Adrenal gland (tissue), 5 donors: ENCODE results near the gene SMURF1.

Experiments
- POLR2A ChIP-seq, 2 donors: fragments of 450-650 bp; IDR thresholded peaks; one replicate each; pipeline ENCODE4 v1.6.1; 2017; ENCODE audit warnings: antibody characterized with exemption in 2 of 2, mild to moderate bottlenecking in 2 of 2, moderate library complexity in 1 of 2
- TF ChIP-seq, protein P1 (sequence below), 6 experiments: fragments of 450-650 bp in 4 of 6; fragments of 200-600 bp in 2 of 6; sonication (generic) in 1 of 6; IDR thresholded peaks; 1 replicate in 5 of 6; 2 replicates in 1 of 6; pipeline versions ENCODE4 v1.5.1 to v1.8.0; 2016 to 2021; ENCODE audit warnings: antibody characterized with exemption in 6 of 6, mild to moderate bottlenecking in 2 of 6, moderate library complexity in 1 of 6
- donor health status: DM: no; HTN: no; CAD: no.

DNA sequence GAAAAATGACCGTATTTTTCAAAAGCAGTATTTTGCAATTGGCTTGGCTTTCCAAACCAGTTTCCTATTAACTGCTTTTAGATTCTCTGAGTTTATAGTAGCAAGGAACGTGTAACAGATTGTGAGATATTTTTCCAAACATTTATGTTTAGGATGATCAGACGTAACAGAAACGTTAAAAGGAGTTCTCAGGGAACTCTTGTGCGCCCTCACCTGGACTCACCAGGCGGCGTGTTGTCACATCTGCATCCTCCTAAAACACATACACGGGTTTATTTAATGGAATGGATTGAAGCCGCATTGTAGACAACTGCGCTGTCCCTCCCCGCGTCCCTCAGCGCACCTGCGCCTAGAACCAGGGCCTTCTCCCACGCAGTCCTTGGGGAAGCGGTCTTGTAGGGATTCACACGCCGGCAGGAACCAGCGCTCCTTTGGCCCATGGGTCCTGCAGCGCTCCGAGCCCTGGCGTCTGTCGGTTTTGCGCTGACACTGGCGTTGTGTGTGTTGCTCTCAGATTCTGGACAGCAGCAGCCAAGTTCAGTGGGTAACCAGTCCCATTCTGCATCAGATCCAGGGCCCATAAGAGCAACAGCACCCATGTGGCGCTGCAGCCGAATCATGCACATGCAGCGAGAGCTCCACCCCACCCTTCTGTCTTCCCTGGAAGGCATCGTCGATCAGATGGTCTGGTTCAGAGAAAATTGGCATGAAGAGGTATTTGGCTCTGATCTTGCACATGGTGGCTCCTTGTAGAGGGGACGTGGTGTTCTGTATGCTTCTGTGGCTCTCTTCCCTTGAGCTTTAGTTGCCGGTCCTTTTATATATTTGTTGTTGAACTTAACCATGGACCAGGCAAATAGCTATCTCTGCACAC lies 150.6 kb downstream of the SMURF1 start:
- TF ChIP-seq, protein P1, sequence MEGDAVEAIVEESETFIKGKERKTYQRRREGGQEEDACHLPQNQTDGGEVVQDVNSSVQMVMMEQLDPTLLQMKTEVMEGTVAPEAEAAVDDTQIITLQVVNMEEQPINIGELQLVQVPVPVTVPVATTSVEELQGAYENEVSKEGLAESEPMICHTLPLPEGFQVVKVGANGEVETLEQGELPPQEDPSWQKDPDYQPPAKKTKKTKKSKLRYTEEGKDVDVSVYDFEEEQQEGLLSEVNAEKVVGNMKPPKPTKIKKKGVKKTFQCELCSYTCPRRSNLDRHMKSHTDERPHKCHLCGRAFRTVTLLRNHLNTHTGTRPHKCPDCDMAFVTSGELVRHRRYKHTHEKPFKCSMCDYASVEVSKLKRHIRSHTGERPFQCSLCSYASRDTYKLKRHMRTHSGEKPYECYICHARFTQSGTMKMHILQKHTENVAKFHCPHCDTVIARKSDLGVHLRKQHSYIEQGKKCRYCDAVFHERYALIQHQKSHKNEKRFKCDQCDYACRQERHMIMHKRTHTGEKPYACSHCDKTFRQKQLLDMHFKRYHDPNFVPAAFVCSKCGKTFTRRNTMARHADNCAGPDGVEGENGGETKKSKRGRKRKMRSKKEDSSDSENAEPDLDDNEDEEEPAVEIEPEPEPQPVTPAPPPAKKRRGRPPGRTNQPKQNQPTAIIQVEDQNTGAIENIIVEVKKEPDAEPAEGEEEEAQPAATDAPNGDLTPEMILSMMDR (IDR thresholded peaks at IDR 0.05) = no peak
- no peak for TF ChIP-seq POLR2A (IDR thresholded peaks at IDR 0.05)
